Muscle layer of duodenum (tissue), 2 donors: ENCODE data around the gene PITPNM1.

Source experiments
- H3K27ac ChIP-seq: one replicate; pipeline ENCODE4 v1.7.0; 2013; ENCODE audit warnings: mild to moderate bottlenecking, low read length
- H3K27me3 ChIP-seq: one replicate; pipeline ENCODE4 v1.7.0; 2013; ENCODE audit warnings: low read depth, mild to moderate bottlenecking, control low read depth, low read length
- H3K36me3 ChIP-seq, 2 donors: one replicate each; pipeline ENCODE4 v1.7.0; 2013; ENCODE audit warnings: low read length in 2 of 2, control low read depth in 1 of 2, mild to moderate bottlenecking in 1 of 2; ENCODE audit not compliant: insufficient read depth in 2 of 2, control insufficient read depth in 1 of 2
- H3K4me1 ChIP-seq, 2 donors: one replicate each; pipeline ENCODE4 v1.7.0; 2013; ENCODE audit warnings: low read length in 2 of 2, mild to moderate bottlenecking in 2 of 2, control low read depth in 1 of 2, moderate library complexity in 1 of 2; ENCODE audit not compliant: insufficient read depth in 2 of 2, control insufficient read depth in 1 of 2
- H3K4me3 ChIP-seq, 2 donors: one replicate each; pipeline ENCODE4 v1.7.0; 2013; ENCODE audit warnings: low read length in 2 of 2, low read depth in 1 of 2, mild to moderate bottlenecking in 1 of 2
- H3K9me3 ChIP-seq, 2 donors: one replicate each; pipeline ENCODE4 v1.7.0; 2013; ENCODE audit warnings: low read length in 2 of 2, control low read depth in 1 of 2, mild to moderate bottlenecking in 1 of 2; ENCODE audit not compliant: control insufficient read depth in 1 of 2
- donor health status: healthy.

Gene PITPNM1

GRCh38 chr11:67539550-67539949 is 34.4 kb upstream of the PITPNM1 start:
- H3K9me3 ChIP-seq, result no peaks in the 10 kb centered on the region
- peaks cover 3% of the 10 kb centered on the region for H3K27me3 ChIP-seq
- H3K4me1 ChIP-seq, result no peaks in the 10 kb centered on the region
- no peak overlapping the region for H3K4me3 ChIP-seq
- no peak overlapping the region for H3K27ac ChIP-seq
- H3K36me3 ChIP-seq, result no peaks in the 10 kb centered on the region

DNA sequence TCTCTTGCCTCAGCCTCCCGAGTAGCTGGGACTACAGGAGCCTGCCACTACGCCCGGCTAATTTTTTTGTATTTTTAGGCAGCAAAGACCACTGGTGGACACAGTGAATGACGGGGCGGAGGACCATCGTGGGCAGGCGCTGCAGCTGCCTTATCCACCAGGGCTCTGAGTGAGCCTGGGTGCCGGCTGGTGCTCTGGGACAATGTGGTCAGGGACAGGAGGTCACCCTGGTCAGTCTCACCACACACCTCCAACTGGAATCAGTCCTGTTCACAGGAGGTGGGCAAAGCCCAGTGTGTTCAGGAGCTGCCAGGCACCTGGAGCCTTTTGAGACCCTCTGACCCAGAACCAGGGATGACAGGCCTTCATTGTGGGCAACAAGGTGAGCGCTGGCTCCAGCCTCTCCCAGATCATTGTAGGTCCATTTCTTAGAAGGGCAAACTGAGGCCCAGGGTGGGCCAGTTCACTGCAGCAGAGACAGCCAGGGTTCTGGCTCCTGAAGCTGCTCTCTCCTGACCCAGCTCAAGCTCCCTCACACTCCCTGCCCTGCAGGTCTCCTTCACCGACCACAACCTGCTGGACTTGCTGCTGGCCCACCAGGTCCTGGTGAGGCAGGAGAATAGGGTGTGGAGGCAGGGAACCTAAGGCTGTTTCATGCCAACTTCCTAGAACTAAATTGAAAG is 33.8 kb upstream of the PITPNM1 start:
- Histone ChIP-seq H3K4me1 (no peaks in the 10 kb centered on the region), H3K9me3 (peaks cover 0 to under 1% of the 10 kb centered on the region in 2 donors)

DNA sequence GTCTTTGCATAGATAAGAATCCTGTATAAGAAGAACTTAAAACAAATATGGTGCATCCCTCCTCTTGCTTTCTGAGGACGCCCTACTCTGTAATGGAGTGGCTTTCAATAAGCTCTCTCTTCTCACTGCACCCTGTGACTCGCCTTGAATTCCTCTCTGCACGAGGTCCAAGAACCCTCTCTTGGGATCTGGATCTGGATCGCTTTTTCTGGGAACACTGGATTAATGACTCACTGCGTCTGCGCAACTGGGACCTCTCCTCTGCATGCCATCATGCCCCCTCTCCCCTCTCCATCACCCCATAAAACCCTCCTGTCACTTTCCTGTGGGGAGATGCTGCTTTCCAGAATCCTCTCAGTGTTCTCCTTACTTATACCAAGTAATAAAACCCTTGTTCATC is 33.1 kb upstream of the PITPNM1 start:
- H3K27me3 ChIP-seq, result peaks cover 3% of the 10 kb centered on the region
- no peak overlapping the region for H3K27ac ChIP-seq
- H3K4me1 ChIP-seq, result no peaks in the 10 kb centered on the region
- H3K9me3 ChIP-seq, result peaks cover 0 to 8% of the 10 kb centered on the region in 2 donors
- H3K4me3 ChIP-seq, result no peak overlapping the region
- H3K36me3 ChIP-seq, result no peaks in the 10 kb centered on the region

More for the DNA sequence above, 33.8 kb upstream of the PITPNM1 start:
- Histone ChIP-seq H3K36me3 (no peaks in the 10 kb centered on the region), H3K4me3 (no peak overlapping the region), H3K27ac (no peak overlapping the region), H3K27me3 (peaks cover 3% of the 10 kb centered on the region)

- Histone ChIP-seq H3K27me3 (peaks cover 3% of the 10 kb centered on the region), H3K9me3 (peaks cover 0 to 9% of the 10 kb centered on the region in 2 donors), H3K4me3 (no peak overlapping the region), H3K36me3 (no peaks in the 10 kb centered on the region), H3K4me1 (no peaks in the 10 kb centered on the region), H3K27ac (no peak overlapping the region)
Measured at GRCh38 chr11:67535561-67535960, 30.4 kb upstream of the PITPNM1 start.

- Histone ChIP-seq H3K36me3 (no peaks in the 10 kb centered on the region), H3K27me3 (peaks cover 3% of the 10 kb centered on the region), H3K27ac (no peak overlapping the region), H3K4me3 (no peak overlapping the region), H3K4me1 (no peaks in the 10 kb centered on the region), H3K9me3 (peaks cover 0 to 9% of the 10 kb centered on the region in 2 donors)
Measured at GRCh38 chr11:67534070-67534679, 29.0 kb upstream of the PITPNM1 start.

DNA sequence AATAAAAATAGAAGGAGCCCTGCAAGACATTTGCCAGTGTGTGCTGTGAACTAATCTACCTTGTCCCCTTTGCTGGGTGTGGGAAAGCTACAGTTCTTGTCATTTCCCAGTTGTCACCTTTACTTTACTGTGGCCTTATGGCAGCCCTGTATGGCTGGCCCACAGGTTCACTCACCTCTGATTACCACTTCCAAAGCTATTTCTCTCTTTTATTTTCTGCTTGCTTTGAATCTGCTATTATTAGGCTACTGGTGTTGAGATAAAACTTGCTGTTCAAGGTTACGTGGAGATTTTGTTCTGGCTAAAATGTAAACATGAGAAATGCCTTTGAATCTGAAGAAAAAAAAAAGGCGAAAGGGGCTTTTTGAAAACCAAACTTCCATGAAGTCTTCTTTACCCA is 27.7 kb upstream of the PITPNM1 start:
- Histone ChIP-seq H3K9me3 (peaks cover 0 to 9% of the 10 kb centered on the region in 2 donors), H3K27me3 (no peaks in the 10 kb centered on the region), H3K4me3 (no peak overlapping the region), H3K27ac (no peak overlapping the region), H3K4me1 (no peaks in the 10 kb centered on the region), H3K36me3 (no peaks in the 10 kb centered on the region)

- no peaks in the 10 kb centered on the region for H3K36me3 ChIP-seq
- no peak overlapping the region for H3K27ac ChIP-seq
- no peak overlapping the region for H3K4me3 ChIP-seq
- peaks cover 0 to 9% of the 10 kb centered on the region in 2 donors for H3K9me3 ChIP-seq
- no peaks in the 10 kb centered on the region for H3K4me1 ChIP-seq
- no peaks in the 10 kb centered on the region for H3K27me3 ChIP-seq
Measured at GRCh38 chr11:67530282-67530592, 25.1 kb upstream of the PITPNM1 start.

DNA sequence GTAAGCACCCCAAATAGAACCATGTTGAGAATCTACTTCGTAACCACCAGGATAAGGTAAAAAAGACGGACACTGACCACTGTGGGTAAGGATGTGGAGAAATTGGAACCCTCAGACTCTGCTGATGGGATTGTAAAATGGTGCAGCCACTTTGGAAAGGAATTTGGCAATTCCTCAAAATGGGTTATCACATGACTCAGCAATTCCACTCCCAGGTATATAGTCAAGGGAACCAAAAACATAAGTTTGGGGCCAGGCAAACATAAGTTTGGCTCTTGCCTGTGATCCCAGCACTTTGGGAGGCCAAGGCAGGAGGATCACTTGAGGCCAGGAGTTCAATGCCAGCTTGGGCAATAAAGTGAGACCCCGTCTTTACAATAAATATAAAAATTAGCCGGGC is 23.2 kb upstream of the PITPNM1 start:
- Histone ChIP-seq H3K4me1 (no peaks in the 10 kb centered on the region), H3K27ac (no peak overlapping the region), H3K9me3 (peaks cover 0 to 2% of the 10 kb centered on the region in 2 donors), H3K4me3 (no peak overlapping the region), H3K36me3 (no peaks in the 10 kb centered on the region), H3K27me3 (no peaks in the 10 kb centered on the region)

DNA sequence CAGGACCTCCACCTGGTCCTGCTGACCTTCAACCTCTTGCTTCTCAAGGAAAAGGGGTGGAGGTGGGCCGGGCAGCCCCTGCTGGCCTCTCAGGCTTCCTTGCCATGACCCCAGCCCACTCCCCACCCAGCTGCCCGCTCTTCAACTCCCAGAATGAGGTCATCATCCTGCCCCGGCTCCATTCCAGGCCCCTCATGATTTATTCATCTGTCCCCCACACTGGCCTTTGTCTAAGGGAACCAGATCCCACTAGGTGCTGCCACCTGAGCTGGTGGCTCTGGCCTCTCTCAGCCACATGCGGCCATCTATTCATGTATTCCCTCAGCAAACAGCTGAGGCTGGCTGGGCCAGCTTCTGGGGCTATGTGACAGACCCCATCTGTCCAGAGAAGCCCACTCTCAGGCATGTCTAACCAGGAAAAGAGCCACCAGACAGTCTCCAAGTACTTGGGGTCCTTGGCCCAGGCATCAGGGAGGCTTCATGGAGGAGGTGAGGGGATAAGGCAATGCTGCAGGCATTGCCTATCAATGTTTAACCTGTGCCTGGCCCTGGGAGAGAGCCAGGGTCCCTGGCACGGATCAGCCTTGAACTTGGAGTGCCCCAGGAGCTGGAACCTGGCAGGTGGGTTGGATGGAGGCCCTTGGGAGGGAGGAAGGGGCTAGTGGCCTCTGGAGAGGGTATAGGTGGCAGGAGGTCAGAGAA is 20.3 kb upstream of the PITPNM1 start:
- no peaks in the 10 kb centered on the region for H3K4me1 ChIP-seq
- no peak overlapping the region for H3K27ac ChIP-seq
- H3K9me3 ChIP-seq, result no peaks in the 10 kb centered on the region
- no peak overlapping the region for H3K4me3 ChIP-seq
- H3K36me3 ChIP-seq, result no peaks in the 10 kb centered on the region
- H3K27me3 ChIP-seq, result no peaks in the 10 kb centered on the region

DNA sequence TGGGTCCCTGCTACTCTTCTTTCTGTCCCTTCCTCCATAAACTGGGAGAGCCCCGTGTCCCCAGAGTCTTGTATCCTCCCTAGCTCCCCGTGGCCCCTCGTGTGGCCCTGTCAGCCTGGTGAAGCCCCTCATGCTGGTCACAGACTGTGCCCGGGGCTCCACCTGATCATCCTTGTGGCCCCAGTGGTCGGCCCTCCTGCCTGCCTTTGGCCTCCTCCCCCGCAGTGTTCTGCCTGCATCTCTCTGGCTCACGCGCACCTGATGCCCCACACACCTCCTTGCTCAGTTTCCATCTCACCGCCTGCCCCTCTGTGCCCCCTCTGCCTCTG is 19.3 kb upstream of the PITPNM1 start:
- Histone ChIP-seq H3K9me3 (no peaks in the 10 kb centered on the region), H3K4me1 (no peaks in the 10 kb centered on the region), H3K36me3 (no peaks in the 10 kb centered on the region), H3K4me3 (no peak overlapping the region), H3K27me3 (no peaks in the 10 kb centered on the region), H3K27ac (no peak overlapping the region)

DNA sequence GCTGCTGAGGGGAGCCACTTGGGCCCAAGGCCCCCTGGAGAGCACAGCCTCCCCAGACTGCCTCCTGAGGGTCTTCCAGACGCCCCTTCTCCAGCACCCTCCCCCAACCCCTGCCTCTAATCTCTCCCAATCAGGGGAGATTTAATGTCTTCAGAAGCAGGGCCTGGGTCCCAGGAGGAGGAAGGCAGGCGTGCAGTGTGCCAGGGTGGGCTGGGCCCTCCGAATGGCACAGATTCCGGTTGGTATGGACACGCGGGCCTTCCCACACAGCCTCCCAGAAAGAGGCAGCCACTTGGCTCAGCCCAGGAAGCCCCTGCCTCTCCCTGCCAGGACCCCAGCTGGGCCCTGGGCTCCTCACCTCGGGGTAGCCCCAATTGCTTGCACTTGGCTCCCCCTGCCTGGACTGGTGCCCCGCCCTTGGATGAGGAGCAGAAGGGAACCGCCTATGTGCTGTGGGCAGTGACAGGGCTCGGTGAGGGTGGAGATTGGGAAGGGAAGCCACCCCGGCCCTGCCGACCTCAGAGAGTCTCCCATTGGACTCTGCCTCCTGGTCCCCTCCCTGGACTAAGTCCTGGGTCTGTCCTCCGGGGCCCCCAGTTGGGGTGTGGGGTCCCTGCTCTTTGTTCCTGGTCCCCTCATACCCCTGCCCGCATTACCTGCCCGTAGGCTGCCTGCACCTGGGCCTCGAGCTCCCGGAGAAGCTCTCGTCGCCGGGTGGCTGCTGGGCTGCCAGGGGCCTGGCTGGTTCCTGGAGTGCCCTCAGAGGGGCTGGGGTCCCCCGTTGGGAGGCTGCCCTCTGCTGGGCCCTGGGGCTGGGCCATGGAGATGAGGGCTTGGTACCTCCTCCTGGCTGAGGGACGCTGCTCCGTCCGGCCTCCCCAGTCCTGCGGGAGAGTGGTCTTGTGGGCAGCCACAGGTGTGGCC is 18.7 kb upstream of the PITPNM1 start:
- H3K4me1 ChIP-seq, result no peaks in the 10 kb centered on the region

More for the DNA sequence above, 18.7 kb upstream of the PITPNM1 start:
- H3K4me3 ChIP-seq, result no peak overlapping the region
- H3K27ac ChIP-seq, result no peak overlapping the region
- H3K36me3 ChIP-seq, result no peaks in the 10 kb centered on the region
- H3K9me3 ChIP-seq, result no peaks in the 10 kb centered on the region
- H3K27me3 ChIP-seq, result no peaks in the 10 kb centered on the region
